Adrenal gland (tissue), 12 donors: ENCODE measurements around the gene EPHB1. TPM values are rescaled to one million over a fixed set of nuclear protein-coding genes. Genes with fewer than 3 reads are reported as not detected.

Source experiments
- DNase-seq, 7 donors: peaks; one replicate each; pipeline ENCODE4 v3.0.0-alpha.2; 2019 to 2020
- H3K27ac ChIP-seq, 5 donors: fragments of 200-600 bp; sonication (generic) in 4 of 5; 1 replicate in 3 of 5; 2 replicates in 2 of 5; pipeline versions ENCODE4 v1.5.1 to v1.8.0; 2016 to 2020; ENCODE audit warnings: mild to moderate bottlenecking in 1 of 5
- H3K27me3 ChIP-seq: fragments of 200-600 bp; 2 replicates; pipeline ENCODE4 v1.8.0; 2021
- H3K36me3 ChIP-seq, 2 donors: fragments of 200-600 bp; replicated peaks in 1 of 2; 1 replicate in 1 of 2; 2 replicates in 1 of 2; pipeline versions ENCODE4 v1.5.1 to v1.8.0; 2018 to 2022
- H3K4me1 ChIP-seq, 2 donors: fragments of 200-600 bp; replicated peaks in 1 of 2; 1 replicate in 1 of 2; 2 replicates in 1 of 2; pipeline versions ENCODE4 v1.5.1 to v1.8.0; 2018 to 2021
- H3K4me3 ChIP-seq, 4 donors: fragments of 200-600 bp; sonication (generic) in 3 of 4; one replicate each; pipeline ENCODE4 v1.5.1; 2016 to 2018
- H3K9me3 ChIP-seq, 3 donors: fragments of 200-600 bp; sonication (generic) in 1 of 3; replicated peaks in 1 of 3; 1 replicate in 2 of 3; 2 replicates in 1 of 3; pipeline versions ENCODE4 v1.5.1 to v1.8.0; 2016 to 2021
- POLR2A ChIP-seq, 2 donors: fragments of 450-650 bp; IDR thresholded peaks; one replicate each; pipeline ENCODE4 v1.6.1; 2017; ENCODE audit warnings: antibody characterized with exemption in 2 of 2, mild to moderate bottlenecking in 2 of 2, moderate library complexity in 1 of 2
- WGBS, 4 donors: extraction: QIAGEN DNeasy Blood & Tissue Kit in 2 of 4; methylation state at CpG; one replicate each; pipeline versions ENCODE4 v1.1.5 to v1.1.7; 2013 to 2017; 5-methylcytosine and 5-hydroxymethylcytosine counted together
- intact Hi-C, 2 donors: fragments of 100-400 bp; cut with DNase I; formaldehyde crosslinking; loops; one replicate each; pipeline versions ENCODE4 v1.14.1 to v1.15.0; 2022 to 2023
- polyA plus RNA-seq, 3 donors: library from polyadenylated mRNA; stranded (reverse); fragments of 200-250 nt in 2 of 3; fragments of 350-450 nt in 1 of 3; fragmentation: Illumina TruSeq in 1 of 3; extraction: RNeasy Lipid Tissue Mini Kit (QIAGEN cat#74804) in 1 of 3; gene quantifications; one replicate each; pipeline ENCODE4 v1.2.3, GENCODE V29; 2013 to 2014
- total RNA-seq, 9 donors: library from RNA; depleted of rRNA in 4 of 9; stranded (reverse); fragments of >200 nt in 4 of 9; fragments of 120-200 nt in 1 of 9; fragmentation: NEBNext Ultra II Directional in 1 of 9; extraction: Animal tissue kit (Norgen Biotek cat#: 25700) in 1 of 9; gene quantifications; one replicate each; pipeline versions ENCODE4 v1.1.0 to v1.2.4, GENCODE V29; 2013 to 2023
- TF ChIP-seq, protein P1 (sequence below), 6 experiments: fragments of 450-650 bp in 4 of 6; fragments of 200-600 bp in 2 of 6; sonication (generic) in 1 of 6; IDR thresholded peaks; 1 replicate in 5 of 6; 2 replicates in 1 of 6; pipeline versions ENCODE4 v1.5.1 to v1.8.0; 2016 to 2021; ENCODE audit warnings: antibody characterized with exemption in 6 of 6, mild to moderate bottlenecking in 2 of 6, moderate library complexity in 1 of 6
- donor health status: healthy with polysubstance abuse.
- donor health status: Bipolar disorder and iron deficiency.
- donor health status: DM: yes; HTN: yes; CAD: no.
- donor health status: DM: no; HTN: no; CAD: no.
- donor health status: DM: no; HTN: no; CAD: no.
- donor health status: DM: yes; HTN: yes; CAD: no.

EPHB1 gene
- total and polyA plus RNA-seq, 12 donors: 0.10 to 3.4 (median 0.98) TPM

DNA sequence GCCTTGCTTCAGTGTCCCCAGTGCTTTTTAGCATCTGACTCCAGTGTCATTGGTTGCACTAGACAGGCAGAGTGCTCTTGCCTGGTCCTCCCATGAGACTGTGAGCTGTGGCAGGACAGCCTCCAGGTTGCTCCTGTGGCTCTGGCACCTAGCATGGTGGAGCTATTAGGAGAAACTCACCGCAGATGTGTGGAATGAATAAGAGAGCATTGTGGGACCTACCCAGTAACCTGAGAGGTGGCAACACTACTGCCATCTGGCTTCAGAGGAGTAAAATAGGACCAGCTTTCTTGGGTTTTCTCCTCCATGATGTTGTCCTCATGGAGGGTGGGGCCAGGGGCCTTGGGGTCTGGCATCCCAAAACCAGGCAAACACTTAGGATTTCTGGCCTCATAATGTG, 183.6 kb downstream of the EPHB1 start:
- 88 to 100% (median 90%) methylated on average over 1 of the region's 1 CpG for WGBS, 4 donors
- H3K4me3 ChIP-seq: no peak overlapping the region

DNA sequence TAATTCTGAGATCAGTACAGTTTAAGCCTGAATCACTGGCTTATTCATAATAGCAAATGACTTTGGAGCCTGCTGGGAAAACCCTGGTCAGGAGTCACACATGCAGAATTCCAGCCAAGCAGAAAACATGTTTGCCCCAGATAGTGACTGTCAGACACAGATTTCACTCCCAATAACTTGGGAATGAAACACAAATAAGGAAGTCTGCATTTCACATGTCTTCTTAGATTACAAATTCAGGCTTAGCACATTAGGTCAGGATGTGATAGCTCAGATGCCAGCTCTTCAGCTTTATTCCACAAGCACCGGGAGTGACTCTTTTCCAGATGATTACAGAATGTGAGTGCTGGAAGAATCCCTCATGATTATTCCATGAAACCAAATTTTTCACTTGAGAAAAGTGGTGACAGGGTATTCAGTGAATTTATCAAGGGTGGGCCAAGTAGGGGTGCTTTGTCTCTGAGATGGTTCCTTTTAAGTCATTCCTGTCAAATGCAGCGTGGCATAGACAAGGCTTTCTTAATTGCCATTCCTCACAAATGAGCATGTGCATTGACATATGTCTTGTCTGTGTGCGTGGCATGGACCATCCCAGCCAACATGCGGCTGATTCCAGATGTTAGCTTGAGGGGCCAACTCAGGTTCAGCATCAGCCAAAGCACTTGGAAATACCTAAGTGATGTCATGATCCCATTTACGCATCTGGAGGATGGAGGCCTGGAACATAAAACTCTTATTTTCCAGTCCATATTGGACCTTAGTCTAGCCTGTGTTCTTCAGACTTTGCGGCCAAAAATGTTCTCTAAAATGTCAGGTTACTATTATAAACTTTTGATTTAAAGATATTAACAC, 191.0 kb downstream of the EPHB1 start:
- no peaks in the 10 kb centered on the region for H3K4me1 ChIP-seq
- no peak overlapping the region for H3K27ac ChIP-seq
- intact Hi-C loops: no loop called here
- TF ChIP-seq, protein P1, sequence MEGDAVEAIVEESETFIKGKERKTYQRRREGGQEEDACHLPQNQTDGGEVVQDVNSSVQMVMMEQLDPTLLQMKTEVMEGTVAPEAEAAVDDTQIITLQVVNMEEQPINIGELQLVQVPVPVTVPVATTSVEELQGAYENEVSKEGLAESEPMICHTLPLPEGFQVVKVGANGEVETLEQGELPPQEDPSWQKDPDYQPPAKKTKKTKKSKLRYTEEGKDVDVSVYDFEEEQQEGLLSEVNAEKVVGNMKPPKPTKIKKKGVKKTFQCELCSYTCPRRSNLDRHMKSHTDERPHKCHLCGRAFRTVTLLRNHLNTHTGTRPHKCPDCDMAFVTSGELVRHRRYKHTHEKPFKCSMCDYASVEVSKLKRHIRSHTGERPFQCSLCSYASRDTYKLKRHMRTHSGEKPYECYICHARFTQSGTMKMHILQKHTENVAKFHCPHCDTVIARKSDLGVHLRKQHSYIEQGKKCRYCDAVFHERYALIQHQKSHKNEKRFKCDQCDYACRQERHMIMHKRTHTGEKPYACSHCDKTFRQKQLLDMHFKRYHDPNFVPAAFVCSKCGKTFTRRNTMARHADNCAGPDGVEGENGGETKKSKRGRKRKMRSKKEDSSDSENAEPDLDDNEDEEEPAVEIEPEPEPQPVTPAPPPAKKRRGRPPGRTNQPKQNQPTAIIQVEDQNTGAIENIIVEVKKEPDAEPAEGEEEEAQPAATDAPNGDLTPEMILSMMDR (IDR thresholded peaks at IDR 0.05): no peak
- no peaks in the 10 kb centered on the region for H3K27me3 ChIP-seq
- H3K9me3 ChIP-seq: no peaks in the 10 kb centered on the region
- DNase-seq: no peak
- WGBS, 4 donors: 68 to 84% (median 75%) methylated on average over 6 of the region's 6 CpGs
- H3K36me3 ChIP-seq: no peaks in the 10 kb centered on the region
- H3K4me3 ChIP-seq: no peak overlapping the region

More for the DNA sequence above, 183.6 kb downstream of the EPHB1 start:
- Histone ChIP-seq H3K9me3 (no peaks in the 10 kb centered on the region), H3K27me3 (no peaks in the 10 kb centered on the region), H3K36me3 (no peaks in the 10 kb centered on the region), H3K27ac (no peak overlapping the region), H3K4me1 (no peaks in the 10 kb centered on the region)
- intact Hi-C loops: no loop called here
- TF ChIP-seq POLR2A (IDR thresholded peaks at IDR 0.05): no peak
- TF ChIP-seq, protein P1 (IDR thresholded peaks at IDR 0.05): no peak
- DNase-seq: no peak

DNA sequence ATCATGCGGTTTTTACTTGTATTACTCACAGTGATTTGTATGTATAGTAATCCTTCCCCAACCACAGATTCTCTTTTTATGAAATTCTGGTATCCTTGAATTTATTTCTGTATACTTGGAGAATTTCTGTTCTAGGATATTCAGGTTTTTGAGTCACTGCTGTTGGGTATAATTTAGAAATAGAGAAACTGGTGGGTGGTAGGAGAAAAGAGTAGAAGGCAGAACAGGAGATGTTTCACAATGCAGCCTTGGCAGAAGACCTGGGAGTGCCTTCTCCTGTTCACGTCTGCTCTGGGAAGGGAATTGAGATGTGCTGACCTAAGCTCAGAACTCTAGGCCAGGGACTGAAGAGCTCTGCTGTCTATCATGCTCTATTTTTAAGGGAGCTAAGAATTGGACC, 193.6 kb downstream of the EPHB1 start:
- no peak overlapping the region for H3K4me3 ChIP-seq
- H3K27ac ChIP-seq: no peak overlapping the region
- WGBS, 4 donors: 75 to 88% (median 80%) methylated on average over 2 of the region's 2 CpGs
- intact Hi-C loops: no loop called here
- H3K9me3 ChIP-seq: no peaks in the 10 kb centered on the region
- TF ChIP-seq, protein P1 (IDR thresholded peaks at IDR 0.05): no peak
- no peak for TF ChIP-seq POLR2A (IDR thresholded peaks at IDR 0.05)
- DNase-seq: no peak
- H3K27me3 ChIP-seq: no peaks in the 10 kb centered on the region
- H3K4me1 ChIP-seq: no peaks in the 10 kb centered on the region
- H3K36me3 ChIP-seq: no peaks in the 10 kb centered on the region

DNA sequence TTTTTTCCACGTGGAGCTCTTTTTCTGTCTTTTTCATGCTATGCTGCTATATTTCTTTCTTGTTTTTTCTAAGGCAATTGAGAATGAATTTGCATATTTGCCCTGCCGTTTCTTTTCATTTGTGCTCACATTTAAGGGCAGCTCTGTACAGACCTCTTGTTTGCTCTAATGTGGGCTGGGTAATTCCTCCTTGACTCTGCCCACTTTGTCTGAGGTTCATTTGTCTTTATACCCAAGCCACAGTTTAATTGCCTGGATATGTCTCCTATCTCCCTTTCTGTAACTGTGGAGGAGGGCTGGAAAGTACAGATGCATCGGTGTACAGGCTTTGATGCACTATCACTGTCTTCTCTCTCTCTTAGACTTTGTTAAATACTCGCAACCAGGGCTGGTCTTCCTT, 195.9 kb downstream of the EPHB1 start:
- H3K36me3 ChIP-seq: no peaks in the 10 kb centered on the region
- H3K4me1 ChIP-seq: no peaks in the 10 kb centered on the region
- 61 to 68% (median 63%) methylated on average over 4 of the region's 4 CpGs for WGBS, 4 donors
- no peak overlapping the region for H3K4me3 ChIP-seq
- DNase-seq: no peak
- H3K9me3 ChIP-seq: no peaks in the 10 kb centered on the region
- intact Hi-C loops: no loop called here
- no peaks in the 10 kb centered on the region for H3K27me3 ChIP-seq
- H3K27ac ChIP-seq: no peak overlapping the region
- TF ChIP-seq, protein P1 (IDR thresholded peaks at IDR 0.05): no peak
- no peak for TF ChIP-seq POLR2A (IDR thresholded peaks at IDR 0.05)
